HUES6 (cell line): Measurements from ENCODE around the gene RPA3.

Experiments used
- H3K27ac ChIP-seq: 2 replicates; pipeline ENCODE4 v1.7.0; 2013; ENCODE audit warnings: low read depth, mild to moderate bottlenecking, low read length, inconsistent platforms
- H3K27me3 ChIP-seq: 2 replicates; pipeline ENCODE4 v1.6.1; 2013; ENCODE audit warnings: low read length; ENCODE audit not compliant: control insufficient read depth, insufficient read depth
- H3K36me3 ChIP-seq: 2 replicates; pipeline ENCODE4 v1.6.1; 2013; ENCODE audit warnings: low read length; ENCODE audit not compliant: control insufficient read depth, insufficient read depth
- H3K4me1 ChIP-seq: 2 replicates; pipeline ENCODE4 v1.6.1; 2013; ENCODE audit warnings: low read length; ENCODE audit not compliant: control insufficient read depth, insufficient read depth
- H3K4me3 ChIP-seq: 2 replicates; pipeline ENCODE4 v1.5.1; 2013; ENCODE audit warnings: low read depth, low read length
- H3K9ac ChIP-seq: one replicate; pipeline ENCODE4 v1.6.1; 2013; ENCODE audit warnings: mild to moderate bottlenecking, low read length
- H3K9me3 ChIP-seq: 2 replicates; pipeline ENCODE4 v1.6.1; 2013; ENCODE audit warnings: low read depth, low read length; ENCODE audit not compliant: control insufficient read depth, insufficient read depth

Gene RPA3

GRCh38 chr7:7652798-7653540 lies 65.4 kb downstream of the RPA3 start:
- Histone ChIP-seq H3K36me3 (no peaks in the 10 kb centered on the region), H3K4me1 (no peaks in the 10 kb centered on the region), H3K4me3 (no peak overlapping the region), H3K27ac (no peak overlapping the region), H3K9me3 (no peaks in the 10 kb centered on the region), H3K9ac (no peak overlapping the region), H3K27me3 (no peaks in the 10 kb centered on the region)

GRCh38 chr7:7651479-7651878 lies 66.9 kb downstream of the RPA3 start:
- Histone ChIP-seq H3K27me3 (no peaks in the 10 kb centered on the region), H3K36me3 (no peaks in the 10 kb centered on the region), H3K9me3 (no peaks in the 10 kb centered on the region), H3K9ac (no peak overlapping the region), H3K4me3 (no peak overlapping the region), H3K27ac (no peak overlapping the region), H3K4me1 (no peaks in the 10 kb centered on the region)

- Histone ChIP-seq H3K27me3 (no peaks in the 10 kb centered on the region), H3K9me3 (no peaks in the 10 kb centered on the region), H3K4me1 (no peaks in the 10 kb centered on the region), H3K27ac (no peak overlapping the region), H3K9ac (no peak overlapping the region), H3K4me3 (no peak overlapping the region), H3K36me3 (no peaks in the 10 kb centered on the region)
These were observed 67.7 kb downstream of the RPA3 start for GRCh38 chr7:7650682-7651206.

DNA sequence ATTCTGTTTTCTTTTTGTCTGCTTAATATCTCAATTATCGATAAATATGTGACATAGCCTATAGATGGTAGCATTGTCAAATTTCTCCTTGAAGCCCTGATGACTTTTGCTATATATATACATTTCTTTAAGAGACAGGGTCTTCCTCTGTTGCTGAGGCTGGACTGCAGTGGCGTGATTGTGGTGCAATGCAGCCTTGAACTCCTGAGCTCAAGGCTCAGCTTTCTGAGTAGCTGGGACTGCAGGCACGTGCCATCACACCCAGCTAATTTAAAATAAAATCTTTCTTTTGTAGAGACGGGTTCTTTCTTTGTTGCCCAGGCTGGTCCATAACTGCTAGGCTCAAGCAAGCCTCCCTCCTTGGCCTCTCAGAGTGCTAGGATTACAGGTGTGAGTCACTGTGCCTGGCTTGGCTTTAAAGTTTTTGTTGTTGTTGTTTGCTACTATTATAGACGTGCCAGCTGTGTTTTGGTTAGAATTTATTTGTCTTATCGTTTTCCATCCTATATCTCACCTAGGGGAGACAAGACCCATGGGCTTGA lies 70.8 kb downstream of the RPA3 start:
- H3K27me3 ChIP-seq: no peaks in the 10 kb centered on the region
- H3K27ac ChIP-seq: no peak overlapping the region
- H3K9me3 ChIP-seq: no peaks in the 10 kb centered on the region
- H3K4me3 ChIP-seq: no peak overlapping the region
- H3K36me3 ChIP-seq: no peaks in the 10 kb centered on the region
- H3K4me1 ChIP-seq: no peaks in the 10 kb centered on the region
- H3K9ac ChIP-seq: no peak overlapping the region

DNA sequence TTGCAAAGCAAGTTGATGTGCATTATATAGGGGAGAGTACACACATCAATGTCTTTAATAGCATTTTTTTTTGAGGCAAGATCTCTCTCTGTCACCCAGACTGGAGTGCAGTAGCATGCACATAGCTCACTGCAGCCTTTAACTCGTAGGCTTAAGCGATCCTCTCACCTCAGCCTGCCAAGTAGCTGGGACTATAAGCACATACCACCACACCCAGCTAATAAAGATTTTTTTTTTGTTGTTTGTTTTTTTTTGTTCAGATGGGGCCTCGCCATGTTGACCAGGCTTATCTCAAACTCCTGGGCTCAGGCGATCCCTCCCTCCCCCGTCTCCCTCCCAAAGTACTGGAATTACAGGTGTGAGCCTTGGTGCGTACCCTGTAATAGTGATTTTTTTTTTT lies 76.3 kb downstream of the RPA3 start:
- H3K36me3 ChIP-seq: peaks cover 9% of the 10 kb centered on the region
- no peaks in the 10 kb centered on the region for H3K27me3 ChIP-seq
- H3K4me1 ChIP-seq: peaks cover 10% of the 10 kb centered on the region; the same call in 1 of the 2 replicates
- H3K9ac ChIP-seq: no peak overlapping the region
- H3K4me3 ChIP-seq: peak overlapping the region; percentile 85
- no peaks in the 10 kb centered on the region for H3K9me3 ChIP-seq
- H3K27ac ChIP-seq: no peak overlapping the region

DNA sequence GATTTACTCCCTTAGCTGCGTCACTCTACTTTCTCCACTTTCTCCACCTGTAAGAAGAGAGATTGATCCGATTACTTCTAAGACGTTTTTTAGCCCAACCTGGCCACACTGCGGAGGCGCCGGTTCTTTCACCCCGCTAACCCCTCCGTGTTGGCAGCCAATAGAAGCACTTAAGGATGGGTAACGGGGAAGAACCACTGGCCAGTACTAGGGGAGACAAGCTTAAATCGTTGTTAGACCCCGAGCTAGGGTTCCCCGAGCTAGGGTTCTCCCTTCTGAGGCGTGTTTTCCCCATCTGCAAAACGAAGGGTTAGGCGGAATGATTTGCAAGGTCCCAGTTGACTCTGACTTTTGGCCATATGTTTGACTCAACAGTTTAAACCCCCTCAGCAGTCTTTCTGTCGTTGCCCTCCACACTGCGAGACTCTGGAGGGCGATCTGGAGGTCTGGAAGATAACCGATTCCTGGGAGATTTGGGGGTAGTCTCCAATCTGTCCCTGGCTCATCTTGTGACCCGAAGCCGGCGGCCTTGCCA lies 77.2 kb downstream of the RPA3 start:
- Histone ChIP-seq H3K27ac (no peak overlapping the region), H3K9me3 (no peaks in the 10 kb centered on the region), H3K27me3 (no peaks in the 10 kb centered on the region), H3K4me3 (peak overlapping the region; percentile 85), H3K4me1 (peaks cover 10% of the 10 kb centered on the region; the same call in 1 of the 2 replicates), H3K36me3 (peaks cover 14% of the 10 kb centered on the region), H3K9ac (peak overlapping the region; percentile 85)

GRCh38 chr7:7640221-7641128 lies 77.9 kb downstream of the RPA3 start, which contains the start of gene UMAD1:
UMAD1 (plus strand) TSS chr7:7640752; CDS start chr7:7673372, 32,620 bp downstream.
- H3K9me3 ChIP-seq: no peaks in the 10 kb centered on the region
- no peaks in the 10 kb centered on the region for H3K27me3 ChIP-seq
- peak within 1 kb of the TSS; percentile 85 for H3K4me3 ChIP-seq
- H3K27ac ChIP-seq: peak within 1 kb of the TSS; percentile 75
- H3K4me1 ChIP-seq: peaks cover 10% of the 10 kb centered on the region; the same call in 1 of the 2 replicates
- H3K9ac ChIP-seq: peak within 1 kb of the TSS; percentile 97
- peaks cover 19% of the 10 kb centered on the region for H3K36me3 ChIP-seq

GRCh38 chr7:7639847-7640220 lies 78.6 kb downstream of the RPA3 start:
- peak overlapping the region; percentile 85 for H3K4me3 ChIP-seq
- no peaks in the 10 kb centered on the region for H3K27me3 ChIP-seq
- H3K4me1 ChIP-seq: peaks cover 10% of the 10 kb centered on the region; the same call in 1 of the 2 replicates
- H3K9ac ChIP-seq: peak overlapping the region; percentile 97
- H3K9me3 ChIP-seq: no peaks in the 10 kb centered on the region
- peak overlapping the region; percentile 75 for H3K27ac ChIP-seq
- peaks cover 22% of the 10 kb centered on the region for H3K36me3 ChIP-seq

GRCh38 chr7:7639421-7639820 lies 79.0 kb downstream of the RPA3 start:
- peak overlapping the region; percentile 75; the same call in 1 of the 2 replicates for H3K27ac ChIP-seq

DNA sequence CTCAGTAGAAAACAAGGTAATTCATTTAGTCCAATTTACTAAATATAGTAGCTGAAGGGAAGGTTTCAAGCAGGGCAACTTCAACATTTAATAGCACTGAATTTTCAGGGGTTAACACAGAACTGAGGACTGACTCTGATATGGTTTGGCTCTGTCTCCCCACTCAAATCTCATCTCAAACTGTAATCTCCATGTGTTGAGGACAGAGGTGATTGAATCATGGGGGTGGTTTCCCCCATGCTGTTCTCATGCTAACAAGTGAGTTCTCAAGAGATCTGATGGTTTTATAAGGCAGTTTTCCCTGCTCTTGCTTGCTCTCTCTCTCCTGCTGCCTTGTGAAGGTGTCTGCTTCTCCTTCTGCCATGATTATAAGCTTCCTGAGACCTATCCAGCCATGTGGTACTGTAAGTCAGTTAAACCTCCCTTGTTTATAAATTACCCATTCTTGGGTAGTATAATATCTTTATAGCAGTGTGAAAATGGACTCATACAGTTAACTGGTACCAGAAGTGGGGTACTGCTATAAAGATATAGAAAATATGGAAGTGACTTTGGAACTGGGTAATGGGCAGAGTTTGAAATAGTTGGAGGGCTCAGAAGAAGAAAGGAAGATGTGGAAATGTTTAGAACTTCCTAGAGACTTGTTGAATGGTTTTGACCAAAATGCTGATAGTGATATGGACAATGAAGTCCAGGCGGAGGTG lies 87.6 kb downstream of the RPA3 start:
- Histone ChIP-seq H3K27ac (no peak overlapping the region), H3K4me1 (no peaks in the 10 kb centered on the region), H3K4me3 (no peak overlapping the region), H3K27me3 (no peaks in the 10 kb centered on the region), H3K9me3 (peaks cover 27% of the 10 kb centered on the region), H3K9ac (no peak overlapping the region), H3K36me3 (peaks cover 6% of the 10 kb centered on the region)

More at GRCh38 chr7:7639421-7639820, 79.0 kb downstream of the RPA3 start:
- H3K4me1 ChIP-seq: peaks cover 10% of the 10 kb centered on the region; the same call in 1 of the 2 replicates
- no peaks in the 10 kb centered on the region for H3K27me3 ChIP-seq
- peak overlapping the region; percentile 97 for H3K9ac ChIP-seq
- H3K36me3 ChIP-seq: peaks cover 22% of the 10 kb centered on the region
- H3K4me3 ChIP-seq: peak overlapping the region; percentile 85
- H3K9me3 ChIP-seq: no peaks in the 10 kb centered on the region
